WTC11 (cell line): ENCODE measurements around the gene HSPBAP1. TPM values are rescaled to one million over a fixed set of nuclear protein-coding genes. Genes with fewer than 3 reads are reported as not detected.

Source experiments
- ATF1 ChIP-seq: sonication (generic); formaldehyde crosslinking; IDR thresholded peaks from 2 replicates; pipeline ENCODE4 v1.8.1; 2023; ENCODE audit warnings: mild to moderate bottlenecking, moderate library complexity, missing genetic modification reagents
- CREM ChIP-seq: sonication (generic); formaldehyde crosslinking; IDR thresholded peaks from 2 replicates; pipeline ENCODE4 v1.8.1; 2022; ENCODE audit warnings: mild to moderate bottlenecking, missing genetic modification reagents, moderate library complexity
- ELF4 ChIP-seq: sonication (generic); formaldehyde crosslinking; IDR thresholded peaks from 2 replicates; pipeline ENCODE4 v1.8.1; 2022; ENCODE audit warnings: low read depth, mild to moderate bottlenecking, moderate library complexity, missing genetic modification reagents
- FOXK1 ChIP-seq: sonication (generic); formaldehyde crosslinking; IDR thresholded peaks from 2 replicates; pipeline ENCODE4 v1.8.0; 2022; ENCODE audit warnings: mild to moderate bottlenecking, moderate library complexity, missing genetic modification reagents
- GTF2I ChIP-seq: fragments of 250-450 bp; sonication (Bioruptor Pico); conservative IDR thresholded peaks from 2 replicates; pipeline ENCODE4 v1.4.0; 2021; ENCODE audit warnings: mild to moderate bottlenecking
- KAT7 ChIP-seq: sonication (generic); formaldehyde crosslinking; IDR thresholded peaks from 2 replicates; pipeline ENCODE4 v1.8.1; 2023; ENCODE audit warnings: missing genetic modification reagents, mild to moderate bottlenecking, borderline replicate concordance
- MYBL2 ChIP-seq: sonication (generic); formaldehyde crosslinking; IDR thresholded peaks from 2 replicates; pipeline ENCODE4 v1.8.1; 2023; ENCODE audit warnings: mild to moderate bottlenecking, moderate library complexity, missing genetic modification reagents
- NR3C1 ChIP-seq: sonication (generic); formaldehyde crosslinking; conservative IDR thresholded peaks from 2 replicates; pipeline ENCODE4 v1.8.1; 2023; ENCODE audit warnings: low read depth, mild to moderate bottlenecking, missing genetic modification reagents
- RORB ChIP-seq: fragments of 250-450 bp; sonication (Bioruptor Pico); IDR thresholded peaks from 2 replicates; pipeline ENCODE4 v1.9.0; 2021; ENCODE audit warnings: mild to moderate bottlenecking
- SMAD4 ChIP-seq: sonication (generic); formaldehyde crosslinking; IDR thresholded peaks from 2 replicates; pipeline ENCODE4 v1.8.0; 2022; ENCODE audit warnings: mild to moderate bottlenecking, missing genetic modification reagents
- SOX15 ChIP-seq: fragments of 250-450 bp; sonication (Bioruptor Pico); IDR thresholded peaks from 2 replicates; pipeline ENCODE4 v1.9.0; 2021; ENCODE audit warnings: mild to moderate bottlenecking
- TCF7 ChIP-seq: sonication (generic); formaldehyde crosslinking; IDR thresholded peaks from 2 replicates; pipeline ENCODE4 v1.8.0; 2022; ENCODE audit warnings: mild to moderate bottlenecking, low read depth, missing genetic modification reagents, moderate library complexity
- TP53 ChIP-seq: sonication (generic); formaldehyde crosslinking; IDR thresholded peaks from 2 replicates; pipeline ENCODE4 v1.8.1; 2023; ENCODE audit warnings: mild to moderate bottlenecking, missing genetic modification reagents
- ZNF219 ChIP-seq: sonication (generic); formaldehyde crosslinking; IDR thresholded peaks from 2 replicates; pipeline ENCODE4 v1.8.0; 2023; ENCODE audit warnings: missing genetic modification reagents, mild to moderate bottlenecking, borderline replicate concordance
- total RNA-seq: library from RNA; stranded (reverse); gene quantifications from 3 replicates; pipeline ENCODE4 v1.2.3, GENCODE V29; 2021
- TF ChIP-seq, protein P1 (sequence below): sonication (generic); formaldehyde crosslinking; IDR thresholded peaks from 2 replicates; pipeline ENCODE4 v1.8.0; 2022; ENCODE audit warnings: mild to moderate bottlenecking, missing genetic modification reagents
- TF ChIP-seq, protein P2 (sequence below): fragments of 200-600 bp; IDR thresholded peaks from 2 replicates; pipeline ENCODE4 v1.8.0; 2022; ENCODE audit warnings: antibody characterized with exemption
- TF ChIP-seq, protein P3 (sequence below): fragments of 250-450 bp; sonication (Bioruptor Pico); IDR thresholded peaks from 2 replicates; pipeline ENCODE4 v1.8.0; 2021; ENCODE audit warnings: mild to moderate bottlenecking
- TF ChIP-seq, protein P4 (sequence below): fragments of 250-450 bp; sonication (Bioruptor Pico); IDR thresholded peaks from 2 replicates; pipeline ENCODE4 v2.1.2; 2022; ENCODE audit warnings: mild to moderate bottlenecking, moderate library complexity
- TF ChIP-seq, protein P5 (sequence below): fragments of 250-450 bp; sonication (Bioruptor Pico); conservative IDR thresholded peaks from 2 replicates; pipeline ENCODE4 v1.9.0; 2021; ENCODE audit warnings: mild to moderate bottlenecking
- TF ChIP-seq, protein P6 (sequence below): fragments of 250-450 bp; sonication (Bioruptor Pico); IDR thresholded peaks from 2 replicates; pipeline ENCODE4 v1.9.0; 2021; ENCODE audit warnings: moderate library complexity, mild to moderate bottlenecking, inconsistent platforms, borderline replicate concordance
- TF ChIP-seq, protein P7 (sequence below): sonication (generic); formaldehyde crosslinking; IDR thresholded peaks from 2 replicates; pipeline ENCODE4 v1.8.1; 2022; ENCODE audit warnings: mild to moderate bottlenecking, moderate library complexity, missing genetic modification reagents
- TF ChIP-seq, protein P8 (sequence below): fragments of 250-450 bp; sonication (Bioruptor Pico); IDR thresholded peaks from 2 replicates; pipeline ENCODE4 v1.9.0; 2021; ENCODE audit warnings: mild to moderate bottlenecking, borderline replicate concordance
- TF ChIP-seq, protein P9 (sequence below): sonication (generic); formaldehyde crosslinking; IDR thresholded peaks from 2 replicates; pipeline ENCODE4 v1.8.1; 2023; ENCODE audit warnings: mild to moderate bottlenecking, missing genetic modification reagents

Gene HSPBAP1
- total RNA-seq, 1 experiment from 2014 or later, result 9.1 TPM

DNA sequence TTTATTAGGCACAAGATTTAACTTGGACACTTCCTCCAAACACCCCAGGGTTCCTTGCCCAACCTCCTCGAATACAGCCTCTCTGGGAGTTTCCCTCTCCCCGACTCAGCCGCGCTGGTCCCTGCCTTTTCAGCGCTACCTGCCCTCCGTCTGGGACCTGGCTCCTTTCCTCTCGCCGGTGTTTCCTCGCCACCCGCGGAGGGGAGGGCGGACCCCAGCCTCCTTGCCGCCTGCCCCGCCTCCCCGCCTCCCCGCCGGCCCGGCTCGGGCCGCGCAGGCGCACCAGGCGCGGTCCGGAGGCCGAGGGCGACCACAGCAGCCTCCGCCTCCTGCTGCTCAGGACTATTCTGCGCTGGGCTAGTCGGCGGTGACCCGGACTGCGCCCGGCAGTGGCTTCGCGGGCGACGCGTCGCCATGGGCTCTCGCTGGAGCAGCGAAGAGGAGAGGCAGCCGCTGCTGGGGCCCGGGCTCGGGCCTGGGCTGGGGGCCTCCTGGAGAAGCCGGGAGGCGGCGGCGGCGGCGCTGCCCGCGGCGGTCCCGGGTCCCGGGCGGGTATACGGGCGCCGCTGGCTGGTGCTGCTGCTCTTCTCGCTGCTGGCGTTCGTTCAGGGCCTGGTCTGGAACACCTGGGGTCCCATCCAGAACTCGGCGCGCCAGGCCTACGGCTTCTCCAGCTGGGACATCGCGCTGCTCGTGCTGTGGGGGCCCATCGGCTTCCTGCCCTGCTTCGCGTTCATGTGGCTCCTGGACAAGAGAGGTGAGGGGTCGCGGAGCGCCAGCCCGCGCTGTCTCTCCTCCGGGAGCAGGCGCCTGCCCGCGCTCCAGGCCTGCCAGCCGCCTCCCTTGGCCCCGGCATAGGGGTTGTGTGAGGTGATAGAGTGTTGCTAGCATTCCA lies 1.4 kb upstream of the HSPBAP1 start, which contains the start of gene SLC49A4 (continued):
- TF ChIP-seq, protein P1, sequence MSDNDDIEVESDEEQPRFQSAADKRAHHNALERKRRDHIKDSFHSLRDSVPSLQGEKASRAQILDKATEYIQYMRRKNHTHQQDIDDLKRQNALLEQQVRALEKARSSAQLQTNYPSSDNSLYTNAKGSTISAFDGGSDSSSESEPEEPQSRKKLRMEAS, result peak; percentile 47; the same call in 1 of the 2 replicates
- 0 out of 2 replicates have a peak, but pooled peaks have one; percentile 26 for TF ChIP-seq ZNF219 (CRISPR knock-in tag)
- TF ChIP-seq GTF2I, result no peak
- TF ChIP-seq, protein P2, sequence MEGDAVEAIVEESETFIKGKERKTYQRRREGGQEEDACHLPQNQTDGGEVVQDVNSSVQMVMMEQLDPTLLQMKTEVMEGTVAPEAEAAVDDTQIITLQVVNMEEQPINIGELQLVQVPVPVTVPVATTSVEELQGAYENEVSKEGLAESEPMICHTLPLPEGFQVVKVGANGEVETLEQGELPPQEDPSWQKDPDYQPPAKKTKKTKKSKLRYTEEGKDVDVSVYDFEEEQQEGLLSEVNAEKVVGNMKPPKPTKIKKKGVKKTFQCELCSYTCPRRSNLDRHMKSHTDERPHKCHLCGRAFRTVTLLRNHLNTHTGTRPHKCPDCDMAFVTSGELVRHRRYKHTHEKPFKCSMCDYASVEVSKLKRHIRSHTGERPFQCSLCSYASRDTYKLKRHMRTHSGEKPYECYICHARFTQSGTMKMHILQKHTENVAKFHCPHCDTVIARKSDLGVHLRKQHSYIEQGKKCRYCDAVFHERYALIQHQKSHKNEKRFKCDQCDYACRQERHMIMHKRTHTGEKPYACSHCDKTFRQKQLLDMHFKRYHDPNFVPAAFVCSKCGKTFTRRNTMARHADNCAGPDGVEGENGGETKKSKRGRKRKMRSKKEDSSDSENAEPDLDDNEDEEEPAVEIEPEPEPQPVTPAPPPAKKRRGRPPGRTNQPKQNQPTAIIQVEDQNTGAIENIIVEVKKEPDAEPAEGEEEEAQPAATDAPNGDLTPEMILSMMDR, result no peak
- no peak for TF ChIP-seq ATF1
- 0 out of 2 replicates have a peak, but pooled peaks have one; percentile 44 for TF ChIP-seq CREM (CRISPR knock-in tag)
- TF ChIP-seq, protein P3, sequence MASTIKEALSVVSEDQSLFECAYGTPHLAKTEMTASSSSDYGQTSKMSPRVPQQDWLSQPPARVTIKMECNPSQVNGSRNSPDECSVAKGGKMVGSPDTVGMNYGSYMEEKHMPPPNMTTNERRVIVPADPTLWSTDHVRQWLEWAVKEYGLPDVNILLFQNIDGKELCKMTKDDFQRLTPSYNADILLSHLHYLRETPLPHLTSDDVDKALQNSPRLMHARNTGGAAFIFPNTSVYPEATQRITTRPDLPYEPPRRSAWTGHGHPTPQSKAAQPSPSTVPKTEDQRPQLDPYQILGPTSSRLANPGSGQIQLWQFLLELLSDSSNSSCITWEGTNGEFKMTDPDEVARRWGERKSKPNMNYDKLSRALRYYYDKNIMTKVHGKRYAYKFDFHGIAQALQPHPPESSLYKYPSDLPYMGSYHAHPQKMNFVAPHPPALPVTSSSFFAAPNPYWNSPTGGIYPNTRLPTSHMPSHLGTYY (CRISPR knock-in tag), result no peak
- TF ChIP-seq, protein P4, sequence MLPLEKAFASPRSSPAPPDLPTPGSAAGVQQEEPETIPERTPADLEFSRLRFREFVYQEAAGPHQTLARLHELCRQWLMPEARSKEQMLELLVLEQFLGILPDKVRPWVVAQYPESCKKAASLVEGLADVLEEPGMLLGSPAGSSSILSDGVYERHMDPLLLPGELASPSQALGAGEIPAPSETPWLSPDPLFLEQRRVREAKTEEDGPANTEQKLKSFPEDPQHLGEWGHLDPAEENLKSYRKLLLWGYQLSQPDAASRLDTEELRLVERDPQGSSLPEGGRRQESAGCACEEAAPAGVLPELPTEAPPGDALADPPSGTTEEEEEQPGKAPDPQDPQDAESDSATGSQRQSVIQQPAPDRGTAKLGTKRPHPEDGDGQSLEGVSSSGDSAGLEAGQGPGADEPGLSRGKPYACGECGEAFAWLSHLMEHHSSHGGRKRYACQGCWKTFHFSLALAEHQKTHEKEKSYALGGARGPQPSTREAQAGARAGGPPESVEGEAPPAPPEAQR, result no peak
- TF ChIP-seq, protein P5, sequence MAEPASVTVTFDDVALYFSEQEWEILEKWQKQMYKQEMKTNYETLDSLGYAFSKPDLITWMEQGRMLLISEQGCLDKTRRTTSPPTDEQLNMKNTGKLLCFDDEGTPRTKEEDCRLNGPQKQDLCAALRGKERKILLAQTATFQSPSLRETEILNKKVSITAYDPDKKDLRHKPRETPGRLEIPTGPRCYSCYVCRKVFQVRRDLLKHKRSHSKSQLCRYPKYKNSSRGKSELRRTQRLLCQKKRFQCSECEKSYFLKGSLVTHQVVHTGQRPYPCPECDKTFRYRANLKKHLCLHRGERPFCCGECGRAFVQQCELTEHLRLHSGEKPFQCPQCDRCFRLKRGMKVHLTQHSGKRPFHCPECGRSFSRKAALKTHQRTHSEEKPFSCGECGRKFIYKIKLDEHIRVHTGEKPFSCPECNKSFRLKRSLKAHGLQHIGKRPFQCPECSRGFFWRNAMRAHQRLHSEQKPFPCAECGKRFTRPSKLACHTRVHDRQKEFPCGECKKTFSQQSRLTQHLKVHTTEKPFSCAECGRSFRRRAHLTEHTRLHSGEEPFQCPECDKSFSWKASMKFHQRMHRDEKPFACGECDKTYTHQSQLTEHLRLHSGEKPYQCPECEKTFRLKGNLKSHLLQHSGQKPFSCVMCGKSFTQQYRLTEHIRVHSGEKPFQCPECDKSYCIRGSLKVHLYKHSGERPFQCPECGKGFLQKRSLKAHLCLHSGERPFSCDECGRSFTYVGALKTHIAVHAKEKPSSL, result no peak
- TF ChIP-seq TCF7 (CRISPR knock-in tag), result peak; percentile 72; the same call in 1 of the 2 replicates
- peak; percentile 62; the same call in 1 of the 2 replicates for TF ChIP-seq TP53
- no peak for TF ChIP-seq SMAD4 (CRISPR knock-in tag)
- TF ChIP-seq KAT7 (CRISPR knock-in tag), result peak; percentile 78; the same call in 1 of the 2 replicates
- TF ChIP-seq SOX15, result no peak
- TF ChIP-seq FOXK1 (CRISPR knock-in tag), result peak; percentile 85
- TF ChIP-seq NR3C1 (CRISPR knock-in tag), result 0 out of 2 replicates have a peak, but pooled peaks have one; percentile 52
- TF ChIP-seq, protein P6, sequence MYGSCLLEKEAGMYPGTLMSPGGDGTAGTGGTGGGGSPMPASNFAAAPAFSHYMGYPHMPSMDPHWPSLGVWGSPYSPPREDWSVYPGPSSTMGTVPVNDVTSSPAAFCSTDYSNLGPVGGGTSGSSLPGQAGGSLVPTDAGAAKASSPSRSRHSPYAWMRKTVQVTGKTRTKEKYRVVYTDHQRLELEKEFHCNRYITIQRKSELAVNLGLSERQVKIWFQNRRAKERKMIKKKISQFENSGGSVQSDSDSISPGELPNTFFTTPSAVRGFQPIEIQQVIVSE (CRISPR knock-in tag), result no peak
- TF ChIP-seq ELF4 (CRISPR knock-in tag), result 0 out of 2 replicates have a peak, but pooled peaks have one; percentile 74
- no peak for TF ChIP-seq RORB
- TF ChIP-seq, protein P7, sequence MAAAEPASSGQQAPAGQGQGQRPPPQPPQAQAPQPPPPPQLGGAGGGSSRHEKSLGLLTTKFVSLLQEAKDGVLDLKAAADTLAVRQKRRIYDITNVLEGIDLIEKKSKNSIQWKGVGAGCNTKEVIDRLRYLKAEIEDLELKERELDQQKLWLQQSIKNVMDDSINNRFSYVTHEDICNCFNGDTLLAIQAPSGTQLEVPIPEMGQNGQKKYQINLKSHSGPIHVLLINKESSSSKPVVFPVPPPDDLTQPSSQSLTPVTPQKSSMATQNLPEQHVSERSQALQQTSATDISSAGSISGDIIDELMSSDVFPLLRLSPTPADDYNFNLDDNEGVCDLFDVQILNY (CRISPR knock-in tag), result no peak; the same call in 1 of the 2 replicates
- TF ChIP-seq, protein P8, sequence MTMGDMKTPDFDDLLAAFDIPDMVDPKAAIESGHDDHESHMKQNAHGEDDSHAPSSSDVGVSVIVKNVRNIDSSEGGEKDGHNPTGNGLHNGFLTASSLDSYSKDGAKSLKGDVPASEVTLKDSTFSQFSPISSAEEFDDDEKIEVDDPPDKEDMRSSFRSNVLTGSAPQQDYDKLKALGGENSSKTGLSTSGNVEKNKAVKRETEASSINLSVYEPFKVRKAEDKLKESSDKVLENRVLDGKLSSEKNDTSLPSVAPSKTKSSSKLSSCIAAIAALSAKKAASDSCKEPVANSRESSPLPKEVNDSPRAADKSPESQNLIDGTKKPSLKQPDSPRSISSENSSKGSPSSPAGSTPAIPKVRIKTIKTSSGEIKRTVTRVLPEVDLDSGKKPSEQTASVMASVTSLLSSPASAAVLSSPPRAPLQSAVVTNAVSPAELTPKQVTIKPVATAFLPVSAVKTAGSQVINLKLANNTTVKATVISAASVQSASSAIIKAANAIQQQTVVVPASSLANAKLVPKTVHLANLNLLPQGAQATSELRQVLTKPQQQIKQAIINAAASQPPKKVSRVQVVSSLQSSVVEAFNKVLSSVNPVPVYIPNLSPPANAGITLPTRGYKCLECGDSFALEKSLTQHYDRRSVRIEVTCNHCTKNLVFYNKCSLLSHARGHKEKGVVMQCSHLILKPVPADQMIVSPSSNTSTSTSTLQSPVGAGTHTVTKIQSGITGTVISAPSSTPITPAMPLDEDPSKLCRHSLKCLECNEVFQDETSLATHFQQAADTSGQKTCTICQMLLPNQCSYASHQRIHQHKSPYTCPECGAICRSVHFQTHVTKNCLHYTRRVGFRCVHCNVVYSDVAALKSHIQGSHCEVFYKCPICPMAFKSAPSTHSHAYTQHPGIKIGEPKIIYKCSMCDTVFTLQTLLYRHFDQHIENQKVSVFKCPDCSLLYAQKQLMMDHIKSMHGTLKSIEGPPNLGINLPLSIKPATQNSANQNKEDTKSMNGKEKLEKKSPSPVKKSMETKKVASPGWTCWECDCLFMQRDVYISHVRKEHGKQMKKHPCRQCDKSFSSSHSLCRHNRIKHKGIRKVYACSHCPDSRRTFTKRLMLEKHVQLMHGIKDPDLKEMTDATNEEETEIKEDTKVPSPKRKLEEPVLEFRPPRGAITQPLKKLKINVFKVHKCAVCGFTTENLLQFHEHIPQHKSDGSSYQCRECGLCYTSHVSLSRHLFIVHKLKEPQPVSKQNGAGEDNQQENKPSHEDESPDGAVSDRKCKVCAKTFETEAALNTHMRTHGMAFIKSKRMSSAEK (CRISPR knock-in tag), result no peak
- TF ChIP-seq, protein P9, sequence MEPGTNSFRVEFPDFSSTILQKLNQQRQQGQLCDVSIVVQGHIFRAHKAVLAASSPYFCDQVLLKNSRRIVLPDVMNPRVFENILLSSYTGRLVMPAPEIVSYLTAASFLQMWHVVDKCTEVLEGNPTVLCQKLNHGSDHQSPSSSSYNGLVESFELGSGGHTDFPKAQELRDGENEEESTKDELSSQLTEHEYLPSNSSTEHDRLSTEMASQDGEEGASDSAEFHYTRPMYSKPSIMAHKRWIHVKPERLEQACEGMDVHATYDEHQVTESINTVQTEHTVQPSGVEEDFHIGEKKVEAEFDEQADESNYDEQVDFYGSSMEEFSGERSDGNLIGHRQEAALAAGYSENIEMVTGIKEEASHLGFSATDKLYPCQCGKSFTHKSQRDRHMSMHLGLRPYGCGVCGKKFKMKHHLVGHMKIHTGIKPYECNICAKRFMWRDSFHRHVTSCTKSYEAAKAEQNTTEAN (CRISPR knock-in tag), result peak; percentile 67; the same call in 1 of the 2 replicates
- TF ChIP-seq MYBL2 (CRISPR knock-in tag), result 0 out of 2 replicates have a peak, but pooled peaks have one; percentile 26
